DMS79 (cell line): ENCODE data around the gene CBLN3.
A peak's percentile ranks its signal among the peaks of the same experiment; 100 is the strongest.

ENCODE experiments used
- DNase-seq: peaks from one replicate; lab custom pipeline; 2025; lab: John Stamatoyannopoulos, UW

CBLN3 gene

GRCh38 chr14:24425704-24426103 lies 3.8 kb downstream of the CBLN3 start:
- no peak for DNase-seq

- no peak for DNase-seq
Measured at GRCh38 chr14:24422694-24423601, 6.5 kb downstream of the CBLN3 start.

GRCh38 chr14:24422261-24422660 lies 7.2 kb downstream of the CBLN3 start:
- no peak for DNase-seq

- no peak for DNase-seq
Measured at GRCh38 chr14:24418492-24418873, 11.0 kb downstream of the CBLN3 start.

GRCh38 chr14:24417832-24418491 lies 11.5 kb downstream of the CBLN3 start:
- no peak for DNase-seq

- DNase-seq: no peak
Measured at GRCh38 chr14:24416932-24417619, 12.4 kb downstream of the CBLN3 start.

GRCh38 chr14:24416254-24416931 lies 13.1 kb downstream of the CBLN3 start:
- no peak for DNase-seq

- DNase-seq: no peak
Measured at GRCh38 chr14:24415421-24416253, 13.8 kb downstream of the CBLN3 start.

GRCh38 chr14:24414732-24415420 lies 14.6 kb downstream of the CBLN3 start:
- no peak for DNase-seq

GRCh38 chr14:24414077-24414476 lies 15.4 kb downstream of the CBLN3 start:
- no peak for DNase-seq

- DNase-seq: peak; percentile 70
Measured at GRCh38 chr14:24411443-24412389, 17.8 kb downstream of the CBLN3 start.

GRCh38 chr14:24409956-24410355 lies 19.5 kb downstream of the CBLN3 start:
- no peak for DNase-seq

GRCh38 chr14:24409192-24409591 lies 20.3 kb downstream of the CBLN3 start:
- no peak for DNase-seq

GRCh38 chr14:24408764-24409163 lies 20.7 kb downstream of the CBLN3 start:
- DNase-seq: no peak

GRCh38 chr14:24407608-24408325 lies 21.7 kb downstream of the CBLN3 start:
- no peak for DNase-seq

GRCh38 chr14:24406416-24406815 lies 23.1 kb downstream of the CBLN3 start:
- no peak for DNase-seq

- DNase-seq: no peak
Measured at GRCh38 chr14:24404814-24405213, 24.7 kb downstream of the CBLN3 start.

- DNase-seq: no peak
Measured at GRCh38 chr14:24403294-24403998, 26.0 kb downstream of the CBLN3 start.
